KG1 (cell line): ENCODE results near the gene RAET1E.
A peak's percentile ranks its signal among the peaks of the same experiment; 100 is the strongest.
"Not testable (repeated sequence)": the region's sequence is repeated elsewhere in the genome, so short reads cannot be mapped to it uniquely, and the experiment has no call there.

Source experiments
- DNase-seq: peaks from one replicate; lab custom pipeline; 2025; lab: John Stamatoyannopoulos, UW

The RAET1E gene

GRCh38 chr6:149909701-149910470, 12.0 kb upstream of the RAET1E start:
- no peak for DNase-seq

GRCh38 chr6:149908480-149908879, 10.6 kb upstream of the RAET1E start:
- DNase-seq: not testable (repeated sequence)

- no peak for DNase-seq
These were observed 9.4 kb upstream of the RAET1E start for GRCh38 chr6:149907317-149907716.

- DNase-seq: no peak
These were observed 8.5 kb upstream of the RAET1E start for GRCh38 chr6:149906405-149906804.

DNA sequence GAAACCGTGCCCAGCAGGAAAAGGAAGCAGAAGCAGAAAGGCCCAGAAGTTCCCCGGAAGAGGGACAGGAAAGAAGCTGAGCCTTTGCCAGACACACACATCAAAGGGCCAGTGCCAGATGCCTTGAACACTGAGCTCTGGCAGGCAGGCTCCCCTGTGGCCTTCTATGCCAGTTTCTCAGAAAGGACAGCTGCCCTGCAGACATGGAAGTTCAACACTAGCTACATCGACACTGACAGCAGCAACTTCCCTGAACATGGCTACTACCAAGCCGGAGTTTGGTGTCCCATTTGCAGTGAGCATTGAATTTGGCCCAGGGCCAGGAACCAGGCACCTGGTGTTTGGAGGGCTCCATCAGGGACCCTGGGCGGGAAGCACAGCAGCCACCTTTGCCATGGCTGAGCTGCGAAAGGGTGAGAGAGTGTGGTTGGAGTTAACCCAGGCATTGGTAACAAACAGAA, 8.0 kb upstream of the RAET1E start:
- no peak for DNase-seq

DNA sequence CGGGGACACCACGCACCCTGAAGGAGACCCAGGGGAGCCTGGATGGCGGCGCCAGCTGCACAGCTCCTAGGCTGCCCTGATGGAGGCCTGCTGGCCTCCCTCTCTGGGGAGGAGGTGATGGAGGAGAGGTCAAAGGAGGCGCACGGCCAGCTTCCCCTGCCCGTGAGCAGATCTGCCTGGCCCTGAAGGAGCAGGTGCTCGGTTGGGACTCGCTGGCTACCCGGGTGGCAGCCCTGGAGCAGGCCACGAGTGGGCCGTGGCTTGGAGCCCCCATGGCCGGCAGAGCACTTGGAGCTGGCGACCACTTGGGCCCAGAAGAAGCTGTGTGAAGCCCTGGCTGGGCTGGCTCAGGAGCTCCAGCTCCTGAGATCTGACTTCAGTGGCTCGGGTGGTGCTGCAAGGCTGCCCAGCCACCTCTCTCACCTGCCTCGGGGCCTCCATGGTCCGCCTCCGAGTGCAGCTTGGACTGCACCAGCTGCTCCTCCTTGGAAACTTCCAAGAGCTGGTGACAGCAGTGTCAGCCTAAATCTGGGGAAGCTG, 7.5 kb upstream of the RAET1E start:
- DNase-seq: no peak

GRCh38 chr6:149904661-149905370, 6.9 kb upstream of the RAET1E start:
- no peak for DNase-seq

GRCh38 chr6:149903938-149904611, 6.2 kb upstream of the RAET1E start:
- no peak for DNase-seq

GRCh38 chr6:149901444-149902140, 3.7 kb upstream of the RAET1E start:
- no peak for DNase-seq

DNA sequence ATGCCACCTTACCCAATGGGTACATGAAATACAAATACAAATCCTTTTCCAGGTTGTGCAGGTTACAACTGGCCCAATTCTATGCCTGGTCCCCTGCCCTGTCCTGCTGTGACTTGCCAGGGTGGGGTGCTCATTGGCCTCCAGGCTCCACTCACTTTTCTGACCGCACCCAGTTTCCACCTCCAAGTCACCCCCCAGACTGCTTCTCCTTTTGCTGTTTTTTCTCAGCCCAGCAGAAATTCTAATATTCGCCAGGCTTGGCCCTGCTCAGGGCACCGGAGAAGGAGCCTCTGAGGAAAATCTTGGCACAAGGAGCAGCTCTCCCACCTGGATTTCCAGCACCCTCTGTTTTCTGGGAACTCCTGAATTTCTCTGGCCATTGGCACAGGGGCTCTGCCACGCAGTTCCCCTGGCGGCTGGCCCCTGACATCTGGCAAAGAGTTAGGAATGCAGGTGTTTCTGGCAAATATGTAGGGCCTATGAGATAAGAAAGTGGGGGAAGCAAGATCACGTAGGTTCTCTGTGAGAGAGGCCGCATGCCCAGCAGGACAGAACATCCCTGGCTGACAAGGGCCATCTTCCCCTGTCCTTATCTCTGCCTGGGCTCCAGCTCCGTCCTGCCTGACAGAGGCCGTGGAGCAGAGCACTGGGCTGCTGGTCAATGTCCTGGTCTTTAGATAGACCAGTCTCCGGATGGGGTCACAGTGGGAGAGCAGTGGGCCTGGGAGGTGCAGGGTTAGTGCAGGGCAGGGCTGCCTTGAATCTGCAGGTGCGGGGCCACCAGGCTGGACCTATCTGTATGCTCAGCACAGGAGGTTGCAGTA, 2.9 kb upstream of the RAET1E start:
- DNase-seq: no peak

DNA sequence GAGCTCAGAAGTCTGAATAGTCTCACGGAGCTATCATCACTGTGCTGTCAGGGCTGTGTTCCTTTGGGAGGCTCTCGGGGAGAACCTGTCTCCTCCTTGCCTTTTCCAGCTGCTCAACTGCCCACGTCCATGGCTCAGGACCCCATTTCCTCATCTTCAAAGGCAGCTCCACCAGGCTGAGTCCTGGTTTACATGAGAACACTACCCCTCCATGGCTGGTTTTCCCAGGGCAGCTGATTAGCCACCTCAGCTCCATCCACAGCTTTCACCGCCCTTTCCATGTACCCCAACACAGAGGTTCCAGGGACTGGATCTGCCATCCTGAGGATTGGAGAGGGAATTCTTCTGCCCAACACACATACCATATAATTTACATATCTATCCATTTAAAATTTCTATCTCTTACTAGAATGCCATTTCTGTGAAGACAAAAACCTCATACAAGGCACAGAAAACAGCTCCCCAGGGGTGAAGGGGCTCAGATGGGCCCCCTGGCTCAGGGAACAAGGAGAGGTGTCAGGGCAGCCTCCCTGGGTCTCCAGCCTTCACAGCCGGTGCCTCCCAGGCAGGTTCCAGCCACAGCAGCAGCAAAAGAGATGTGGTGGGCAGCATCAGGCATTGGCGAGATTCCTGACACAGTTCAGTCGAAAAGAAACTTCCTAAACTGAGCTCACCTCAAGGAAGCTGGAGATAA, 2.2 kb upstream of the RAET1E start:
- DNase-seq: no peak

GRCh38 chr6:149899486-149899885, 1.6 kb upstream of the RAET1E start:
- no peak for DNase-seq

DNA sequence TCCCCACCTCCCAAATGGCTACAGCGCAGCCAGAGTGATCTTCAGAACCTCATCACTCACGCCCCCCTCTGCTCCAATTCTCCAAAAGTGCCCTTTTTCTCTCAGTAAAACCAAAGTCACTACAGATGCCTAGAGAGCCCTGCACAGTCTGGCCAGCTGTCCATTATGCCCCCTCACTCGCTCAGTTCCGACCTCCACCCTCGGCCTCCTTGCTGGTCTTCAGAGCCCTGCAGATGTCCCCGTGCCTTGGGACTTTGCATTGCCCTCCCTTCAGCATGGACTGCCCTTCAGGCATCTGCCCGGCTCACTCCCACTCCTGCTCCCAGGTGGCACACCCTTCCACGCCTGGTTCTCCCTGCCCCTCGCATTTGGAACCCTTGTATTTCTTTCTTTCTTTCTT, 1.1 kb upstream of the RAET1E start:
- no peak for DNase-seq

- no peak for DNase-seq
These were observed 757 bp downstream of the RAET1E start for GRCh38 chr6:149897015-149897697.

GRCh38 chr6:149896491-149896890, 1.4 kb downstream of the RAET1E start:
- DNase-seq: no peak

DNA sequence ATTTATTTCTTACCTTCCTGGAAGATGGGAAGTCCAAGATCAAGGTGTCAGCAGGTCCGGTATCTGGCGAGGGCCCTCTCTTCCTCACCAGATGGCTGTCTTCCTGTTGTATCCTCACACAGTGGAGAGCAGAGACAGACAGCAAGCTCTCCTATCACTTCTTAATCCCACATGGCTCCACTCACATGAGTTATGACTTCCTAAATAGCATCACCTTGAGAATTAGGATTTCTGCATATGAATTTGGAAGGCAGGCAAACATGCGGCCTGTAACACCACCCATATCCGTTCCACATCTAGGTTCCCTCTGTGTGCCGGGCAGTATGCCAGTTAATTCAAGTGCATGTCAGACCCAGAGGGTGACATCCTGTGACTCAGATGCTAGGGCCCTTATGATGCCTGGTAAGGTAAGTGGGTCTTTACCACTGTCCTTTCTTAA, 2.1 kb downstream of the RAET1E start:
- peak; percentile 58 for DNase-seq

DNA sequence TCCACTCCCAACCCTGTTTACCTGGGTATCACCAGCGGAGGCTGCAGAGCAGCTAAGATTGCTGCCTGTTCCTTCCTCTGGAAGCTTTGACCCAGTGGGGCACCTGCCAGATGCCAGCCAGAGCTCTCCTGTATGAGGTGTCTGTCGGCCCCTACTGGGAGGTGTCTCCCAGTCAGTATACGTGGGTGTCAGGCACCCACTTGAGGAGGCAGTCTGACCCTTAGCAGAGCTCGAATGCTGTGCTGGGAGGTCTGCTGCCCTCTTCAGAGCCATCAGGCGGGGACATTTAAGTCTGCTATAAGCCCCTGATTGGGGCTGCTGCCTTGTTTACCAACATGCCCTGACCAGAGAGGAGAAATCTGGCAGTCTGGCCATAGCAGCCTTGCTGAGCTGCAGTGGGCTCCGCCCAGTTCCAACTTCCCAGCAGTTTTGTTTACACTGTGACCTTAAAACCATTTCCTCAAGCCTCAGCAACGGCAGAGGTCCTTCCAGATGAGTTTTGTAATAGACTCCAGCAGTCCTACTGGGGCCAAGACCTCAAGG, 2.8 kb downstream of the RAET1E start:
- no peak for DNase-seq

GRCh38 chr6:149891864-149892263, 6.0 kb downstream of the RAET1E start:
- not testable (repeated sequence) for DNase-seq

DNA sequence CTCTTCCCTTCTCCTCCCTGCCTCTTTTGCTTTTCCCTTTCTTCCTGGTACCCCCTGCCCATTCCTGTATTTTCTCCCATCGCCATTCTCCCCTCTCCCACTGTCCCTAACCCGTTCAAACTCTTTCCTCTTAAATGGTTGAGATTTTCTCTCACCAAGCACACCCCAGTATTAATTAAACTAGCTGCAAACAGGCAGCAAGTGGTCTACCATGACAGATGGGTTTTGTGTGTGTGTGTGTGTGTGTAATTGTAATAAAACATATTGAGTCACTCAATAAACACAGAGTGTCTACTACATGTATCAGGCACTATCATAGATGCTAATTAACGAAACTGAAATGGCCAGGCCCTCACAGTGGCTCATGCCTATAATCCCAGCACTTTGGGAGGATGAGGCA, 6.7 kb downstream of the RAET1E start:
- DNase-seq: no peak

GRCh38 chr6:149890629-149891045, 7.3 kb downstream of the RAET1E start:
- DNase-seq: no peak
